NCI-H2171 treated with DMSO at 0.1 percent for 48 hours (cell line): Measurements from ENCODE around the gene RBPJL.

Experiments used
- DNase-seq: peaks from one replicate; lab custom pipeline; 2025; lab: John Stamatoyannopoulos, UW

Gene RBPJL

GRCh38 chr20:45362804-45363610, 56.4 kb downstream of the RBPJL start, which contains the start of gene SYS1:
TSS of gene SYS1 (plus strand) at chr20:45363156. CDS start at chr20:45363532, 376 bp downstream.
- peak; percentile 100 for DNase-seq

GRCh38 chr20:45363611-45364492, 57.2 kb downstream of the RBPJL start:
- DNase-seq, result no peak

GRCh38 chr20:45365444-45365970, 58.9 kb downstream of the RBPJL start:
- DNase-seq, result no peak

- no peak for DNase-seq
These were observed 59.6 kb downstream of the RBPJL start for GRCh38 chr20:45366192-45366591.

- DNase-seq, result no peak
These were observed 60.0 kb downstream of the RBPJL start for GRCh38 chr20:45366631-45367030.

GRCh38 chr20:45367126-45367525, 60.5 kb downstream of the RBPJL start:
- no peak for DNase-seq
